ENCODE data around the gene ZNF750.
"Not testable (repeated sequence)": the region's sequence is repeated elsewhere in the genome, so short reads cannot be mapped to it uniquely, and the experiment has no call there.

ZNF750 gene

DNA sequence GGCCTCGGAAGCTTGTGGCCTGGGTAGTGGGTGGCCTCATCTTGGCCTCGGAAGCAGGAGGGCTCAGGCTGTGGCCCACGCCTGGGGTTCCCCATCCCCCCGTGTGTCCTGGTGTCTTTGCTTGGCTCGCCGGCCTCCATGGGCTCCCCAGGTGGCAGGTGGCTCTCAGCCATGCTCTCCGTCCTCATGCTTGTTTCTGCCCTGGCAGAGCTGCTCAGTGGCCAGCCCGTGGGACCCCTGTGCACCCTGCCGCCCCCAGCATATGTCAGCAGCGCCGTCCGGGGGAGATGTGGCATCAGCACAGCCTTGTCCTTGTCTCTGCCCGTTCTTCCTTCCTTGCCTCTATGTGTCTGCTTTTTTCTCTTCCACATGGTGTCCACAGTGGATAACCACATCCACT lies 49.4 kb downstream of the ZNF750 start:
- no peak for ATAC-seq

DNA sequence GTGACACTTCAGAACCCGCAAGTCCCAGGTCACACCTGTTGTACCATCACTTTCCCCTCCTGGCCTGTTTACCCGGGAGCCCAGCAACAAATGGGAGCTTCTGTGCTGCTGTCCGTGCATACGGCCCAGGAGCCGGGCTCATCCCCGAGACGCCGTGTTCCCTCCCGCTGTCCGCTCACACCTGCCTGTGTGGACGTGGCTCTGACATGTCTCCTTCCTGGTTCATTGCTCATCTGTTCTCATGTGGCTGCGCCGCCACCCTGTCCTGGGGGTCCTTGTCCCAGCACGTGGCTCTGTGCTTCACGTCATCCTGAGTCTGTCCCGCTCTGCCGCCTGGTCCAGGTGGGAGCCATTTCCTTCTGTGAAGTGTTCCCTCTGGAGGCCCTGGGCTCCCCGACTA lies 50.0 kb downstream of the ZNF750 start:
- ATAC-seq: no peak

GRCh38 chr17:82789051-82789592 lies 50.7 kb downstream of the ZNF750 start:
- no peak for ATAC-seq

- ATAC-seq: no peak
These were observed 51.4 kb downstream of the ZNF750 start for GRCh38 chr17:82788206-82789001.

- ATAC-seq: no peak
These were observed 52.6 kb downstream of the ZNF750 start for GRCh38 chr17:82787081-82787848.

- no peak for ATAC-seq
These were observed 53.4 kb downstream of the ZNF750 start for GRCh38 chr17:82786427-82786826.

DNA sequence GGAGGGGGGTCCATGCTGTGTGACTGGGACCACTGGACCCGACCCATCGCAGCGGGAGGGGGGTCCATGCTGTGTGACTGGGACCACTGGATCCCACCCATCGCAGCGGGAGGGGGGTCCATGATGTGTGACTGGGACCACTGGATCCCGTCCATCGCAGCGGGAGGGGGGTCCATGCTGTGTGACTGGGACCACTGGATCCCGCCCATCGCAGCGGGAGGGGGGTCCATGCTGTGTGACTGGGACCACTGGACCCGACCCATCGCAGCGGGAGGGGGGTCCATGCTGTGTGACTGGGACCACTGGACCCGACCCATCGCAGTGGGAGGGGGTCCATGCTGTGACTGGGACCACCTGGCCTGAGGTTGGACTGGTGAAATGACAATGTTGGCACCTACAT lies 54.2 kb downstream of the ZNF750 start:
- not testable (repeated sequence) for ATAC-seq

GRCh38 chr17:82783498-82783897 lies 56.3 kb downstream of the ZNF750 start:
- no peak for ATAC-seq

- ATAC-seq: no peak
These were observed 57.1 kb downstream of the ZNF750 start for GRCh38 chr17:82782657-82783207.

- ATAC-seq: peak; percentile 99 to 100
These were observed 57.9 kb downstream of the ZNF750 start for GRCh38 chr17:82781894-82782274.

DNA sequence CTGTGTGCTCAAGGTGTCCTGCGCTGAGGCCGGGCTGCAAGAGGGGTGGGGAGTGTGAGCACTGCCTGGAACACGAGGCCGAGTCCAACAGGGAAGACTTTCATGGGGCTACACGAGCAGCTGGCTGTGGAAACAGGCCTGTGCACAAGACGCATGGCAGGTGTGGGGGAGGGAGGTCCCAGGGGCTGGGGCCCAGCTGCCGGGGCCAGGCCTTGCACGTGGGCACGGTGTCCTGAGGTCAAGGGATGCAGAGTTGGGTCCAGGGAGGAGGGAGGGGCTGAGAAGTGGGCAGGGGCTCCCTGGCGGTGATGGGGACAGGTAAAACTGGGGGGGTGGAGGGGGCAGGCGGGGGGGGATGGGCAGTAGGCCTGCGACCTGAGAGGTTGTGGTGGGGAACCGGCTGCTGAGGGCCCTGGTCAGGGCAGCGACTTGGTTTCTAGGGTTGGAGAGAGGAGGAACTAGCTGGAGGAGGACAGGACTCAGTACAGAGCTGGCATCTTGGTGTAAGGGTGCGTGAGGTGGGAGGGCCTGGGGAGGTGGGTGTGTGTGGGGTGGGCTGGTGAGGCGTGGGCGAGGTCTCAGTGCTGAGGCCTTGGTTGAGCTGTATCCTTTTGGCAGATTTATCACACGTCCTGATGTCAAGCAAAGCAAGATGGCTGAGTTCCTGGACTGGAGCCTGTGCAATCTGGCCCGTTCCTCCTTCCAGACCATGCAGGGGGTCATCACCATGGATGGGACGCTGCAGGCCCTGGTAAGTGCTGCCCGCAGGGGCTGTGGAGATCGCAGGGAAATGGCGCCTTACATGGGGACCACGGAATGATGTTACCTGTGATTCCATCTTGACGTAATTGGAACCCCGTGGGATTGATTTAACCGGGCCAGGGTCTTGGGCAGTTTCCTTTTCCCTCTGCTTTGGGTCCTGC lies 58.6 kb downstream of the ZNF750 start:
- ATAC-seq: no peak

GRCh38 chr17:82780195-82780594 lies 59.6 kb downstream of the ZNF750 start:
- no peak for ATAC-seq

- no peak for ATAC-seq
These were observed 60.3 kb downstream of the ZNF750 start for GRCh38 chr17:82779541-82779940.
